ENCODE data around the gene FAR2. TPM values are rescaled to one million over a fixed set of nuclear protein-coding genes. Genes with fewer than 3 reads are reported as not detected.

The FAR2 gene
- total and polyA plus RNA-seq, 4 donors = 7.1 to 14.4 (median 11.2) TPM

DNA sequence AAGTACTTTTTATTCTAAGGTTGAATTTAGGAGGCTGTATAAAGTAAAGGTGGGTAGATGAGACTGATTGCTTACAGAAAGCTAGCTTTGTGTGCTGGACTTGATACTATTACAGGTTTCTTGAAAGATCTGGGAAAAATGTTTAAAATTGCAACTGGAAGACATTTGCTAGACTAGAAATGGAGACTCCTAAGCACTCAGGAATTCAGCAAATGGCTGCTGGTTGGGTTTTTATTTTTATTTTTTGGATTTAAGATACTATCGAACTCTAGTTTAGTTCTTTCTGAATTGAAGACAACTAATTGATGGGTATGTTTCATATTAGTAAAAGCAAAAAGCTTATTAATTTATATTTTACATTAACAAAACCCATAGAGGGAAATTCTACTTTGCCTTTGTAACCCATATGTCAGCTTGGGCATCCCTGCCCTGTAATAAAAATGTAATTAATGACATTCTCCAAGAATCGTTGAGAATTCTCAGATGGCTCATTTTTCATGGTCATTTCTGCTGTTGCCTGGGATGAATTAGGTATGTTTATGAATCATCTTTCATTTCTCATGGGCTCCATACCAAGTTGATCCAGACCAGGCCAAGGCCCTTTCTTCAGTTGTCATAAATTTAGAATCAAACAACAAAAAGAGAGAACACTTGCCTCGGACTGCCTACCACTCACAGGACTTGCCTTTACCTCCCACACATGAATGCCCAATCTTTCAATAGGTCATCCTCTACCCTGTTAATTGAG lies 129.8 kb downstream of the FAR2 start:
- TF ChIP-seq CTCF (IDR thresholded peaks at IDR 0.05; ENCODE audit: control extremely low read depth, extremely low read depth) = no peak
- Histone ChIP-seq H3K27ac (ENCODE audit: low read depth in 1 of 2, low read length in 1 of 2) (no peak overlapping the region), H3K4me1 (ENCODE audit: control insufficient read depth in 5 of 5, insufficient read depth in 5 of 5, low read length in 5 of 5) (no peaks in the 10 kb centered on the region), H3K4me3 (no peak overlapping the region), H3K9me3 (ENCODE audit: control insufficient read depth in 4 of 4, insufficient read depth in 3 of 4, low read length in 3 of 4) (no peaks in the 10 kb centered on the region), H3K27me3 (ENCODE audit: control insufficient read depth in 3 of 3, insufficient read depth in 3 of 3, low read length in 2 of 3) (no peaks in the 10 kb centered on the region), H3K36me3 (ENCODE audit: control insufficient read depth in 4 of 4, insufficient read depth in 4 of 4, low read length in 4 of 4) (peaks cover 0 to 22% (median 0%) of the 10 kb centered on the region in 4 donors), H3K9ac (ENCODE audit: insufficient read depth in 1 of 2, low read length in 2 of 2) (no peak overlapping the region)
- 85 to 86% methylated on average over 3 of the region's 3 CpGs for WGBS, 2 donors
- ATAC-seq (ENCODE audit: insufficient read depth, low FRiP score) = no peak
- no peak for DNase-seq

DNA sequence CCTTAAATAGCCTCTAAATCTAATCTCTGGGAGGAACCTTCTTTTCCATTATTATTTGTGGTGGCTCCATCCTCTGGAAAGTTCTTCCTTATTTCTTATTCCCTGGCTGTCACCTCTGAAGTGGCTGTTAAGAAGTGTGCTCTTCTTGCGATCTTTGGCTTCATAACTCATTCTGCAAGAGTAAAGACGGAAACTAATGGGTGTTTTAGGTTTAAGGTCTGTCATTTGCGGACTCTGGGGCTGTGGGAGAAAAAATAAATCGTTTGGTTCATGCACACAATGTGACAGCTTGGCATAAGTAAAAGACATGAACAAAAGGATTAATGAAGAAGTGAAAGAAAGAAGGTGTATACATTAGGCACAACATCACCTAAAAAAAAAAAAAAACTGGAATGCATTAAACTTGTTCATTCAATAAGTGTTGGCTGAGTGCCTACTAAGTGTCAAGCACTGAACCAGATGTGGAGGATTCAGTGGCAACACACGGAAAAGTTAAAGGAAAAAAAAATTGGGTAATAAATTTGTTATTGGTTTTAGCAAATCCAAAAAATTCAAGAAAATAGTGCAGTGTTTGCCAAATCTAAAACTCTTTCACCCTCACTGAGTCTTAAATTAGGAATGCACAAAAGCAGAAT lies 132.4 kb downstream of the FAR2 start:
- no peaks in the 10 kb centered on the region for H3K9me3 ChIP-seq (ENCODE audit: control insufficient read depth in 4 of 4, insufficient read depth in 3 of 4, low read length in 3 of 4)
- DNase-seq = no peak
- 62 to 76% methylated on average over 5 of the region's 5 CpGs for WGBS, 2 donors

GRCh38 chr12:29282031-29282816 lies 133.1 kb downstream of the FAR2 start:
- WGBS, 2 donors = 28 to 55% methylated on average over 2 of the region's 2 CpGs
- Histone ChIP-seq H3K9me3 (ENCODE audit: control insufficient read depth in 4 of 4, insufficient read depth in 3 of 4, low read length in 3 of 4) (no peaks in the 10 kb centered on the region), H3K27me3 (ENCODE audit: control insufficient read depth in 3 of 3, insufficient read depth in 3 of 3, low read length in 2 of 3) (no peaks in the 10 kb centered on the region)

More for the DNA sequence above, 132.4 kb downstream of the FAR2 start:
- H3K36me3 ChIP-seq (ENCODE audit: control insufficient read depth in 4 of 4, insufficient read depth in 4 of 4, low read length in 4 of 4) = peaks cover 0 to 20% (median 0%) of the 10 kb centered on the region in 4 donors
- no peak for TF ChIP-seq CTCF (IDR thresholded peaks at IDR 0.05; ENCODE audit: control extremely low read depth, extremely low read depth)
- H3K4me1 ChIP-seq (ENCODE audit: control insufficient read depth in 5 of 5, insufficient read depth in 5 of 5, low read length in 5 of 5) = peaks cover 0 to 3% (median 0%) of the 10 kb centered on the region in 5 donors
- H3K27ac ChIP-seq (ENCODE audit: low read depth in 1 of 2, low read length in 1 of 2) = no peak overlapping the region
- H3K9ac ChIP-seq (ENCODE audit: insufficient read depth in 1 of 2, low read length in 2 of 2) = no peak overlapping the region
- H3K27me3 ChIP-seq (ENCODE audit: control insufficient read depth in 3 of 3, insufficient read depth in 3 of 3, low read length in 2 of 3) = no peaks in the 10 kb centered on the region
- ATAC-seq (ENCODE audit: insufficient read depth, low FRiP score) = no peak
- no peak overlapping the region for H3K4me3 ChIP-seq

More at GRCh38 chr12:29282031-29282816, 133.1 kb downstream of the FAR2 start:
- H3K27ac ChIP-seq (ENCODE audit: low read depth in 1 of 2, low read length in 1 of 2) = no peak overlapping the region
- no peak for TF ChIP-seq CTCF (IDR thresholded peaks at IDR 0.05; ENCODE audit: control extremely low read depth, extremely low read depth)
- ATAC-seq (ENCODE audit: insufficient read depth, low FRiP score) (no peak), DNase-seq (no peak)
- no peak overlapping the region for H3K4me3 ChIP-seq
- H3K9ac ChIP-seq (ENCODE audit: insufficient read depth in 1 of 2, low read length in 2 of 2) = no peak overlapping the region
- H3K4me1 ChIP-seq (ENCODE audit: control insufficient read depth in 5 of 5, insufficient read depth in 5 of 5, low read length in 5 of 5) = peaks cover 0 to 3% (median 0%) of the 10 kb centered on the region in 5 donors
- peaks cover 0 to 18% (median 0%) of the 10 kb centered on the region in 4 donors for H3K36me3 ChIP-seq (ENCODE audit: control insufficient read depth in 4 of 4, insufficient read depth in 4 of 4, low read length in 4 of 4)

All from lung (tissue), 12 donors.